Loucy (cell line): Measurements from ENCODE around the gene BTN2A1.

Experiments used
- EZH2phosphoT487 ChIP-seq: fragments of 200-600 bp; IDR thresholded peaks from 2 replicates; pipeline ENCODE4 v1.6.1; 2018; ENCODE audit warnings: antibody characterized with exemption, mild to moderate bottlenecking, moderate library complexity, borderline replicate concordance
- TF ChIP-seq, protein P1 (sequence below): fragments of 200-600 bp; sonication (generic); conservative IDR thresholded peaks from 2 replicates; pipeline ENCODE4 v1.5.1; 2014; ENCODE audit warnings: mild to moderate bottlenecking, antibody characterized with exemption, low read length

GRCh38 chr6:26416288-26416687 lies 41.5 kb upstream of the BTN2A1 start:
- TF ChIP-seq, protein P1, sequence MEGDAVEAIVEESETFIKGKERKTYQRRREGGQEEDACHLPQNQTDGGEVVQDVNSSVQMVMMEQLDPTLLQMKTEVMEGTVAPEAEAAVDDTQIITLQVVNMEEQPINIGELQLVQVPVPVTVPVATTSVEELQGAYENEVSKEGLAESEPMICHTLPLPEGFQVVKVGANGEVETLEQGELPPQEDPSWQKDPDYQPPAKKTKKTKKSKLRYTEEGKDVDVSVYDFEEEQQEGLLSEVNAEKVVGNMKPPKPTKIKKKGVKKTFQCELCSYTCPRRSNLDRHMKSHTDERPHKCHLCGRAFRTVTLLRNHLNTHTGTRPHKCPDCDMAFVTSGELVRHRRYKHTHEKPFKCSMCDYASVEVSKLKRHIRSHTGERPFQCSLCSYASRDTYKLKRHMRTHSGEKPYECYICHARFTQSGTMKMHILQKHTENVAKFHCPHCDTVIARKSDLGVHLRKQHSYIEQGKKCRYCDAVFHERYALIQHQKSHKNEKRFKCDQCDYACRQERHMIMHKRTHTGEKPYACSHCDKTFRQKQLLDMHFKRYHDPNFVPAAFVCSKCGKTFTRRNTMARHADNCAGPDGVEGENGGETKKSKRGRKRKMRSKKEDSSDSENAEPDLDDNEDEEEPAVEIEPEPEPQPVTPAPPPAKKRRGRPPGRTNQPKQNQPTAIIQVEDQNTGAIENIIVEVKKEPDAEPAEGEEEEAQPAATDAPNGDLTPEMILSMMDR = no peak
- no peak for TF ChIP-seq EZH2phosphoT487
